Activated naive CD4-positive, alpha-beta T cell treated with anti-CD3 and anti-CD28 coated beads for 36 hours (primary cell): ENCODE data around the gene DHRS9. TPM values are rescaled to one million over a fixed set of nuclear protein-coding genes. Genes with fewer than 3 reads are reported as not detected.
"Not testable (repeated sequence)": the region's sequence is repeated elsewhere in the genome, so short reads cannot be mapped to it uniquely, and the experiment has no call there.

Experiments
- CTCF ChIA-PET: fragments of 350-600 bp; sonication (Branson Sonifier 250); formaldehyde crosslinking; loops from one replicate; lab custom pipeline; 2021; ENCODE audit warnings: antibody characterized with exemption; lab: Charles Lee
- DNase-seq: peaks from one replicate; pipeline ENCODE4 v3.0.0-alpha.2; 2020
- H3K27ac Mint-ChIP-seq: one replicate; pipeline ENCODE4 v1.8.0; 2021; ENCODE audit warnings: mild to moderate bottlenecking, mixed read lengths
- H3K27me3 Mint-ChIP-seq: one replicate; pipeline ENCODE4 v1.8.0; 2021; ENCODE audit warnings: low read depth, mixed read lengths
- H3K36me3 Mint-ChIP-seq: one replicate; pipeline ENCODE4 v1.8.0; 2021; ENCODE audit warnings: low read depth, mixed read lengths
- H3K4me1 Mint-ChIP-seq: one replicate; pipeline ENCODE4 v1.8.0; 2021; ENCODE audit warnings: low read depth, mixed read lengths
- H3K4me3 Mint-ChIP-seq: one replicate; pipeline ENCODE4 v1.8.0; 2021; ENCODE audit warnings: mild to moderate bottlenecking, moderate library complexity, mixed read lengths
- H3K9me3 Mint-ChIP-seq: one replicate; pipeline ENCODE4 v1.8.0; 2021; ENCODE audit warnings: mixed read lengths
- intact Hi-C: fragments of 100-400 bp; cut with micrococcal nuclease; formaldehyde crosslinking; loops from one replicate; pipeline ENCODE4 v1.15.1; 2023
- total RNA-seq, 2 experiments: library from RNA; stranded (reverse); gene quantifications; one replicate each; pipeline ENCODE4 v1.2.3, GENCODE V29; 2021

The DHRS9 gene
- total RNA-seq, 2 experiments from 2014 or later, result 2.0 to 2.6 TPM

- Mint-ChIP-seq H3K36me3 (peaks cover 6% of the 10 kb centered on the region), H3K4me3 (no peak overlapping the region), H3K27ac (no peak overlapping the region), H3K27me3 (peaks cover 3% of the 10 kb centered on the region), H3K9me3 (peaks cover 19% of the 10 kb centered on the region), H3K4me1 (peaks cover 4% of the 10 kb centered on the region)
- DNase-seq, result no peak
- CTCF ChIA-PET, result interaction anchor here (0.9 to 1.4 kb wide), 2 partner anchors 16 to 18 kb away, joined by 3 to 4 read pairs; no protein-coding TSS in a partner anchor
- intact Hi-C loops, result no loop called here
Measured at GRCh38 chr2:169041594-169041993, 27.8 kb upstream of the DHRS9 start.

GRCh38 chr2:169042856-169043255 is 26.5 kb upstream of the DHRS9 start:
- no peak for DNase-seq
- Mint-ChIP-seq H3K36me3 (peaks cover 6% of the 10 kb centered on the region), H3K27ac (no peak overlapping the region), H3K9me3 (peaks cover 19% of the 10 kb centered on the region), H3K4me3 (no peak overlapping the region), H3K27me3 (peaks cover 3% of the 10 kb centered on the region), H3K4me1 (peaks cover 4% of the 10 kb centered on the region)
- intact Hi-C loops, result no loop called here
- CTCF ChIA-PET, result no interaction called here

- Mint-ChIP-seq H3K4me1 (no peaks in the 10 kb centered on the region), H3K4me3 (no peak overlapping the region), H3K27me3 (no peaks in the 10 kb centered on the region), H3K9me3 (peaks cover 19% of the 10 kb centered on the region), H3K27ac (no peak overlapping the region), H3K36me3 (peaks cover 6% of the 10 kb centered on the region)
- intact Hi-C loops, result no loop called here
- CTCF ChIA-PET, result no interaction called here
- no peak for DNase-seq
Measured at GRCh38 chr2:169046440-169047151, 22.8 kb upstream of the DHRS9 start.

GRCh38 chr2:169047256-169048250 is 21.8 kb upstream of the DHRS9 start:
- no peaks in the 10 kb centered on the region for H3K4me1 Mint-ChIP-seq
- intact Hi-C loops, result no loop called here
- H3K9me3 Mint-ChIP-seq, result peaks cover 11% of the 10 kb centered on the region
- CTCF ChIA-PET, result no interaction called here
- no peak overlapping the region for H3K4me3 Mint-ChIP-seq
- no peaks in the 10 kb centered on the region for H3K27me3 Mint-ChIP-seq
- H3K27ac Mint-ChIP-seq, result no peak overlapping the region
- peaks cover 6% of the 10 kb centered on the region for H3K36me3 Mint-ChIP-seq
- DNase-seq, result no peak

- H3K36me3 Mint-ChIP-seq, result no peaks in the 10 kb centered on the region
- H3K27ac Mint-ChIP-seq, result no peak overlapping the region
- no peaks in the 10 kb centered on the region for H3K4me1 Mint-ChIP-seq
- H3K27me3 Mint-ChIP-seq, result no peaks in the 10 kb centered on the region
- DNase-seq, result no peak
- peaks cover 1% of the 10 kb centered on the region for H3K9me3 Mint-ChIP-seq
- CTCF ChIA-PET, result no interaction called here
- no peak overlapping the region for H3K4me3 Mint-ChIP-seq
- intact Hi-C loops, result no loop called here
Measured at GRCh38 chr2:169049142-169049541, 20.2 kb upstream of the DHRS9 start.

GRCh38 chr2:169050476-169051240 is 18.7 kb upstream of the DHRS9 start:
- Mint-ChIP-seq H3K27me3 (peaks cover 1% of the 10 kb centered on the region), H3K4me3 (no peak overlapping the region), H3K27ac (no peak overlapping the region), H3K9me3 (peaks cover 13% of the 10 kb centered on the region), H3K36me3 (peaks cover 7% of the 10 kb centered on the region), H3K4me1 (no peaks in the 10 kb centered on the region)
- CTCF ChIA-PET, result no interaction called here
- DNase-seq, result no peak
- intact Hi-C loops, result no loop called here

- H3K36me3 Mint-ChIP-seq, H3K27me3 Mint-ChIP-seq, H3K27ac Mint-ChIP-seq, CTCF ChIA-PET, DNase-seq, H3K4me3 Mint-ChIP-seq, intact Hi-C loops, H3K4me1 Mint-ChIP-seq: not testable (repeated sequence)
- peaks cover 19% of the 10 kb centered on the region for H3K9me3 Mint-ChIP-seq
Measured at GRCh38 chr2:169054575-169054974, 14.8 kb upstream of the DHRS9 start.

- CTCF ChIA-PET, result interaction anchor here (1.3 kb wide), 1 partner anchor 100 kb away, joined by 3 read pairs; no protein-coding TSS in a partner anchor
- intact Hi-C loops, H3K27ac Mint-ChIP-seq, DNase-seq, H3K36me3 Mint-ChIP-seq, H3K27me3 Mint-ChIP-seq, H3K4me3 Mint-ChIP-seq, H3K4me1 Mint-ChIP-seq, H3K9me3 Mint-ChIP-seq: not testable (repeated sequence)
Measured at GRCh38 chr2:169064199-169064598, 5.2 kb upstream of the DHRS9 start.

- intact Hi-C loops, result no loop called here
- Mint-ChIP-seq H3K36me3 (no peaks in the 10 kb centered on the region), H3K4me3 (no peak overlapping the region), H3K27me3 (no peaks in the 10 kb centered on the region), H3K9me3 (no peaks in the 10 kb centered on the region), H3K4me1 (peaks cover 15% of the 10 kb centered on the region), H3K27ac (no peak overlapping the region)
- CTCF ChIA-PET, result interaction anchor here (0.6 to 0.8 kb wide), 3 partner anchors 42 to 614 kb away, joined by 3 to 4 read pairs (median 3); no protein-coding TSS in a partner anchor
- no peak for DNase-seq
Measured at GRCh38 chr2:169065422-169065821, 3.9 kb upstream of the DHRS9 start.

GRCh38 chr2:169065864-169066517 is 3.4 kb upstream of the DHRS9 start:
- no peak for DNase-seq
- no peak overlapping the region for H3K4me3 Mint-ChIP-seq
- H3K4me1 Mint-ChIP-seq, result peaks cover 16% of the 10 kb centered on the region
- intact Hi-C loops, result no loop called here
- no peaks in the 10 kb centered on the region for H3K36me3 Mint-ChIP-seq
- no peaks in the 10 kb centered on the region for H3K27me3 Mint-ChIP-seq
- H3K9me3 Mint-ChIP-seq, result no peaks in the 10 kb centered on the region
- CTCF ChIA-PET, result interaction anchor here (0.7 to 0.8 kb wide), 2 partner anchors 43 kb away, joined by 3 to 4 read pairs; no protein-coding TSS in a partner anchor
- no peak overlapping the region for H3K27ac Mint-ChIP-seq

- Mint-ChIP-seq H3K27me3 (peaks cover 2% of the 10 kb centered on the region), H3K27ac (no peak overlapping the region), H3K9me3 (no peaks in the 10 kb centered on the region), H3K4me3 (no peak overlapping the region), H3K36me3 (no peaks in the 10 kb centered on the region), H3K4me1 (peaks cover 18% of the 10 kb centered on the region)
- intact Hi-C loops, result no loop called here
- no peak for DNase-seq
- CTCF ChIA-PET, result no interaction called here
Measured at GRCh38 chr2:169066897-169067296, 2.5 kb upstream of the DHRS9 start.
